Neural crest cell (in vitro differentiated cells): ENCODE data around the gene INO80E. TPM values are rescaled to one million over a fixed set of nuclear protein-coding genes. Genes with fewer than 3 reads are reported as not detected.

Experiments
- DNase-seq: peaks from one replicate; pipeline ENCODE4 v3.0.0; 2021; ENCODE audit warnings: low read depth, mixed read lengths, low spot score
- H3K27ac Mint-ChIP-seq: one replicate; pipeline ENCODE4 v1.8.0; 2021; ENCODE audit warnings: mild to moderate bottlenecking, mixed read lengths; ENCODE audit not compliant: unreplicated experiment
- H3K27me3 Mint-ChIP-seq: 2 replicates; pipeline ENCODE4 v1.8.0; 2021; ENCODE audit warnings: low read depth, mild to moderate bottlenecking, mixed read lengths
- H3K36me3 Mint-ChIP-seq: 2 replicates; pipeline ENCODE4 v1.8.0; 2021; ENCODE audit warnings: low read depth, mild to moderate bottlenecking, mixed read lengths
- H3K4me1 Mint-ChIP-seq: 2 replicates; pipeline ENCODE4 v1.8.0; 2021; ENCODE audit warnings: mixed read lengths
- H3K4me3 Mint-ChIP-seq: one replicate; pipeline ENCODE4 v1.8.0; 2021; ENCODE audit warnings: mild to moderate bottlenecking, mixed read lengths
- H3K9me3 Mint-ChIP-seq: 2 replicates; pipeline ENCODE4 v1.8.0; 2021; ENCODE audit warnings: mixed read lengths
- CTCF ChIP-seq: fragments of 200-600 bp; sonication (generic); conservative IDR thresholded peaks from 2 replicates; pipeline ENCODE4 v1.5.0; 2021; ENCODE audit warnings: antibody characterized with exemption, mild to moderate bottlenecking
- total RNA-seq: library from RNA; stranded (reverse); gene quantifications from 2 replicates; pipeline ENCODE4 v1.2.1, GENCODE V29; 2021

Gene INO80E
- total RNA-seq, 1 donor from 2014 or later: 88.6 TPM

- no peak overlapping the region for H3K4me3 Mint-ChIP-seq
These were observed 45.8 kb downstream of the INO80E start for GRCh38 chr16:30041841-30042240.

GRCh38 chr16:30046178-30046577, 50.1 kb downstream of the INO80E start:
- TF ChIP-seq CTCF: no peak
- Mint-ChIP-seq H3K9me3 (no peaks in the 10 kb centered on the region), H3K36me3 (no peaks in the 10 kb centered on the region), H3K27me3 (no peaks in the 10 kb centered on the region), H3K27ac (no peak overlapping the region), H3K4me1 (peaks cover 11% of the 10 kb centered on the region), H3K4me3 (no peak overlapping the region)
- no peak for DNase-seq

More at GRCh38 chr16:30041841-30042240, 45.8 kb downstream of the INO80E start:
- Mint-ChIP-seq H3K36me3 (no peaks in the 10 kb centered on the region), H3K27me3 (peaks cover 8% of the 10 kb centered on the region), H3K27ac (no peak overlapping the region), H3K9me3 (no peaks in the 10 kb centered on the region), H3K4me1 (no peaks in the 10 kb centered on the region)
- no peak for DNase-seq
- peak; percentile 66 for TF ChIP-seq CTCF

GRCh38 chr16:30046588-30046987, 50.5 kb downstream of the INO80E start:
- no peak for DNase-seq
- H3K27me3 Mint-ChIP-seq: no peaks in the 10 kb centered on the region
- peaks cover 13% of the 10 kb centered on the region for H3K4me1 Mint-ChIP-seq
- no peak overlapping the region for H3K4me3 Mint-ChIP-seq
- no peak overlapping the region for H3K27ac Mint-ChIP-seq
- no peaks in the 10 kb centered on the region for H3K9me3 Mint-ChIP-seq
- no peaks in the 10 kb centered on the region for H3K36me3 Mint-ChIP-seq
- TF ChIP-seq CTCF: no peak

GRCh38 chr16:30049871-30050270, 53.8 kb downstream of the INO80E start:
- no peak overlapping the region for H3K27ac Mint-ChIP-seq
- H3K36me3 Mint-ChIP-seq: no peaks in the 10 kb centered on the region
- H3K9me3 Mint-ChIP-seq: no peaks in the 10 kb centered on the region
- no peak for TF ChIP-seq CTCF
- peaks cover 34% of the 10 kb centered on the region for H3K4me1 Mint-ChIP-seq
- H3K4me3 Mint-ChIP-seq: peak overlapping the region; percentile 72
- peaks cover 2% of the 10 kb centered on the region for H3K27me3 Mint-ChIP-seq
- no peak for DNase-seq

- TF ChIP-seq CTCF: no peak
- Mint-ChIP-seq H3K27ac (no peak overlapping the region), H3K4me3 (peak overlapping the region; percentile 82), H3K27me3 (peaks cover 2% of the 10 kb centered on the region), H3K9me3 (no peaks in the 10 kb centered on the region), H3K36me3 (no peaks in the 10 kb centered on the region), H3K4me1 (peaks cover 38% of the 10 kb centered on the region)
- no peak for DNase-seq
These were observed 55.5 kb downstream of the INO80E start for GRCh38 chr16:30051518-30051917.
